Prostate gland (tissue), 2 donors: Measurements from ENCODE around the gene MSRB3.

ENCODE experiments used
- CTCF ChIP-seq, 4 experiments: fragments of 200-600 bp in 2 of 4; fragments of 450-650 bp in 2 of 4; sonication (generic) in 2 of 4; IDR thresholded peaks; 1 replicate in 3 of 4; 2 replicates in 1 of 4; pipeline ENCODE4 v1.5.1; 2016 to 2019; ENCODE audit warnings: antibody characterized with exemption in 4 of 4, mild to moderate bottlenecking in 2 of 4, moderate library complexity in 2 of 4
- POLR2A ChIP-seq: fragments of 450-650 bp; IDR thresholded peaks from one replicate; pipeline ENCODE4 v1.6.1; 2016; ENCODE audit warnings: antibody characterized with exemption, mild to moderate bottlenecking

DNA sequence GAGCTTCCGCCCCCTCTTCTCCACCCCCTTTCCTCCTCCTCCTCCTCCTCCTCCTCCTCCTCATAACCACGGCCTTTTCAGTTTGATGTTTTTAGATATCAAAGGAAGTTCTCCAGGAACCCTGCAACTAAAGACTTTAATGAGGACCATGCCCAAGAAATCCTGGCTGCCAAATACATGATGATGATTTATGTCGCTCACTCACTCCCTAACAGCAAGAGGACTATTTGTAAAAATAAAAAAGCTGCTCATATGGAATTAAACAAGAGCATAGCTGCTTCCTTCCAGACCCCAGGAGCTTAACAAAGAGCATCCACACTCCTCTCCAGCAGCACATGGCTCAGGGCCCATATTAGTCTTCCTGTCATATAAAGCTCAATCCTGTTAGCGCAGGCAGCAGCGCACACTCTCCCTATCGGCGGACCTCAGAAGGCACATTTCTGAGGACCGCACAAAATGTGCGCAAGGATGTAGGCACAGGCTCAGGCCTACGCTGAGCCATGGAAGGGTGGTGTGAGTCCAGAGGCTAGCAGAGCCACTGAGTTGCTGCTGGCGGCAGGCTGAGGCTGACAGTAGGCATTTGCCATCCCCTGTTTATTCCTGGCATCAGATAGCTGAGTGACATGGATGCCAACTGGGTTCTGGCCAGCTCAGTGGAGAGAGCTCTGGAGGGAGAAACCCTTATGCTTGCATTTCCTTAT is 232.8 kb downstream of the MSRB3 start:
- TF ChIP-seq CTCF (IDR thresholded peaks at IDR 0.05) (peak in 1 of 4 experiments; percentile 9), POLR2A (no peak)
